Fibroblast of mammary gland (primary cell): ENCODE results near the gene AGPAT3.

Experiments used
- DNase-seq: peaks from one replicate; pipeline ENCODE4 v3.0.0-alpha.2; 2010; ENCODE audit warnings: low read depth
- H3K4me3 ChIP-seq: 2 replicates; pipeline ENCODE4 v1.5.1; 2011; ENCODE audit warnings: low read depth, mild to moderate bottlenecking, low read length, moderate library complexity; ENCODE audit not compliant: control insufficient read depth
- CTCF ChIP-seq: conservative IDR thresholded peaks from 2 replicates; pipeline ENCODE4 v1.5.1; 2011; ENCODE audit warnings: low read depth, low read length, inconsistent platforms; ENCODE audit not compliant: control insufficient read depth, insufficient read depth

AGPAT3 gene

GRCh38 chr21:43881283-43881682 lies 16.3 kb downstream of the AGPAT3 start:
- no peak for DNase-seq
- H3K4me3 ChIP-seq: no peak overlapping the region
- TF ChIP-seq CTCF: no peak

GRCh38 chr21:43881935-43882334 lies 16.9 kb downstream of the AGPAT3 start:
- TF ChIP-seq CTCF: no peak
- no peak overlapping the region for H3K4me3 ChIP-seq
- no peak for DNase-seq

GRCh38 chr21:43882952-43883545 lies 18.0 kb downstream of the AGPAT3 start:
- H3K4me3 ChIP-seq: no peak overlapping the region
- no peak for TF ChIP-seq CTCF
- no peak for DNase-seq

- no peak for DNase-seq
- TF ChIP-seq CTCF: no peak
- H3K4me3 ChIP-seq: no peak overlapping the region
Observed at GRCh38 chr21:43884012-43884860, 19.2 kb downstream of the AGPAT3 start.

GRCh38 chr21:43884861-43885417 lies 19.9 kb downstream of the AGPAT3 start:
- no peak for DNase-seq
- no peak for TF ChIP-seq CTCF
- H3K4me3 ChIP-seq: no peak overlapping the region

GRCh38 chr21:43885721-43886120 lies 20.7 kb downstream of the AGPAT3 start:
- DNase-seq: no peak
- H3K4me3 ChIP-seq: no peak overlapping the region
- TF ChIP-seq CTCF: no peak
